ENCODE results near the gene JPH2. TPM values are rescaled to one million over a fixed set of nuclear protein-coding genes. Genes with fewer than 3 reads are reported as not detected.

Gene JPH2
- total and polyA plus RNA-seq, 4 donors: 0.09 to 1.3 (median 0.17) TPM; not detected in 1

DNA sequence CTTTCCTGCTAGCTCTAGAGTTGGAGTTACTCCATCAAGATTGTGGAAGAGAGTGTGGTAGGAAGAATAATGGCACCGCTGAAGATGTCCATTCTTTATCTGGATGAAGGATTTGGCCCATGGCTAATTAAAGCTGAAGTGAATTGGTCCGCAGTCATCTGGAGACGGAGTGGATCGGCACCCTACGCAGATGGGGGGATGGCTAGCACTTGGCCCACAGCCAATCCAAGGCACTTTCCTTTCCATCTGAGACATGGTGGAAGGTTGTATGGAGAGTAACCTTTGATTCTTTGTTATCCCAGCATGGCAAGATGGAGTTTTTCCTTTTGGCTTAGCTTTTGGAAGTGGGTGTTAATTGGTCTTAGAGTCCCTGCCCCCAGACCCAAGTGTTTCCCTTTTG is 88.3 kb downstream of the JPH2 start:
- no peak overlapping the region for H3K27ac ChIP-seq (ENCODE audit: low read depth in 1 of 2, low read length in 2 of 2)
- 96% methylated on average over 5 of the region's 5 CpGs for WGBS
- no peaks in the 10 kb centered on the region for H3K4me1 ChIP-seq (ENCODE audit: control insufficient read depth in 4 of 4, insufficient read depth in 4 of 4, low read length in 3 of 4)
- H3K9ac ChIP-seq (ENCODE audit: low read depth in 1 of 2, low read length in 2 of 2): no peak overlapping the region
- no peaks in the 10 kb centered on the region for H3K27me3 ChIP-seq (ENCODE audit: control insufficient read depth in 4 of 4, insufficient read depth in 4 of 4, low read length in 3 of 4)
- H3K36me3 ChIP-seq (ENCODE audit: control insufficient read depth in 4 of 4, insufficient read depth in 3 of 4, low read depth in 1 of 4, low read length in 3 of 4): no peaks in the 10 kb centered on the region
- DNase-seq (ENCODE audit: low spot score): no peak
- no peak overlapping the region for H3K4me3 ChIP-seq (ENCODE audit: low read depth in 1 of 3, low read length in 3 of 3)
- no peak for TF ChIP-seq FOXA1 (IDR thresholded peaks at IDR 0.05)
- TF ChIP-seq, protein P1, sequence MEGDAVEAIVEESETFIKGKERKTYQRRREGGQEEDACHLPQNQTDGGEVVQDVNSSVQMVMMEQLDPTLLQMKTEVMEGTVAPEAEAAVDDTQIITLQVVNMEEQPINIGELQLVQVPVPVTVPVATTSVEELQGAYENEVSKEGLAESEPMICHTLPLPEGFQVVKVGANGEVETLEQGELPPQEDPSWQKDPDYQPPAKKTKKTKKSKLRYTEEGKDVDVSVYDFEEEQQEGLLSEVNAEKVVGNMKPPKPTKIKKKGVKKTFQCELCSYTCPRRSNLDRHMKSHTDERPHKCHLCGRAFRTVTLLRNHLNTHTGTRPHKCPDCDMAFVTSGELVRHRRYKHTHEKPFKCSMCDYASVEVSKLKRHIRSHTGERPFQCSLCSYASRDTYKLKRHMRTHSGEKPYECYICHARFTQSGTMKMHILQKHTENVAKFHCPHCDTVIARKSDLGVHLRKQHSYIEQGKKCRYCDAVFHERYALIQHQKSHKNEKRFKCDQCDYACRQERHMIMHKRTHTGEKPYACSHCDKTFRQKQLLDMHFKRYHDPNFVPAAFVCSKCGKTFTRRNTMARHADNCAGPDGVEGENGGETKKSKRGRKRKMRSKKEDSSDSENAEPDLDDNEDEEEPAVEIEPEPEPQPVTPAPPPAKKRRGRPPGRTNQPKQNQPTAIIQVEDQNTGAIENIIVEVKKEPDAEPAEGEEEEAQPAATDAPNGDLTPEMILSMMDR (IDR thresholded peaks at IDR 0.05; ENCODE audit: low read depth, low read length, missing input control): no peak
- TF ChIP-seq JUND (IDR thresholded peaks at IDR 0.05): no peak
- TF ChIP-seq HNF4A (conservative IDR thresholded peaks at IDR 0.05): no peak
- H3K9me3 ChIP-seq (ENCODE audit: control insufficient read depth in 4 of 4, low read length in 3 of 4): peaks cover 0 to 5% (median 0%) of the 10 kb centered on the region in 4 donors

DNA sequence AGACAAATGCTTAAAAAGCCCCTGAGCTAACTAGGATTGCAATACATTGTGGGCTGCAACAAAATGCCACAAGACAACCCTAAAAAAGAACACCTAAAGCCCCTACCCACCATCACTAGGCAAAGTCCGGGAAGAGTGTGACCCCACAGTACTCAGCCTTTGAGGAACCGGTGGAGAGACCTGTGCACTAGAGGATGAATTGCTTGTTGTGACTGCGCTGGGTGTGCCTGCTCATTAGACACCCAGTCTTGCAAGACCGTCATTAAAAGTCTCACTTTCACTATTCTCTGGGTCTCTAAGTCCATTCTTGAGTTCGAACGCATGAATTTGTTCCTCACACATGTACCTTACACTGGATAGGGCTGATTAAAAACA is 88.7 kb downstream of the JPH2 start:
- H3K27ac ChIP-seq (ENCODE audit: low read depth in 1 of 2, low read length in 2 of 2): no peak overlapping the region
- WGBS: 92% methylated on average over 6 of the region's 6 CpGs
- H3K9ac ChIP-seq (ENCODE audit: low read depth in 1 of 2, low read length in 2 of 2): no peak overlapping the region
- no peak for DNase-seq (ENCODE audit: low spot score)
- H3K9me3 ChIP-seq (ENCODE audit: control insufficient read depth in 4 of 4, low read length in 3 of 4): peaks cover 0 to 1% (median 0%) of the 10 kb centered on the region in 4 donors
- H3K4me1 ChIP-seq (ENCODE audit: control insufficient read depth in 4 of 4, insufficient read depth in 4 of 4, low read length in 3 of 4): no peaks in the 10 kb centered on the region
- no peaks in the 10 kb centered on the region for H3K27me3 ChIP-seq (ENCODE audit: control insufficient read depth in 4 of 4, insufficient read depth in 4 of 4, low read length in 3 of 4)
- H3K36me3 ChIP-seq (ENCODE audit: control insufficient read depth in 4 of 4, insufficient read depth in 3 of 4, low read depth in 1 of 4, low read length in 3 of 4): no peaks in the 10 kb centered on the region
- TF ChIP-seq, protein P2, sequence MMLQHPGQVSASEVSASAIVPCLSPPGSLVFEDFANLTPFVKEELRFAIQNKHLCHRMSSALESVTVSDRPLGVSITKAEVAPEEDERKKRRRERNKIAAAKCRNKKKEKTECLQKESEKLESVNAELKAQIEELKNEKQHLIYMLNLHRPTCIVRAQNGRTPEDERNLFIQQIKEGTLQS (IDR thresholded peaks at IDR 0.05): no peak
- TF ChIP-seq HNF4A (conservative IDR thresholded peaks at IDR 0.05) (no peak), GABPA (IDR thresholded peaks at IDR 0.05 in 1 of 2, conservative IDR thresholded peaks at IDR 0.05 in 1 of 2) (no peak), JUND (IDR thresholded peaks at IDR 0.05) (no peak), FOXA2 (IDR thresholded peaks at IDR 0.05) (no peak), EGR1 (IDR thresholded peaks at IDR 0.05; ENCODE audit: low read depth in 2 of 2) (no peak), TAF1 (conservative IDR thresholded peaks at IDR 0.05) (no peak), HNF4G (IDR thresholded peaks at IDR 0.05) (no peak), RXRA (IDR thresholded peaks at IDR 0.05) (no peak)
- TF ChIP-seq, protein P1 (IDR thresholded peaks at IDR 0.05; ENCODE audit: low read depth, low read length, missing input control): no peak
- no peak overlapping the region for H3K4me3 ChIP-seq (ENCODE audit: low read depth in 1 of 3, low read length in 3 of 3)

DNA sequence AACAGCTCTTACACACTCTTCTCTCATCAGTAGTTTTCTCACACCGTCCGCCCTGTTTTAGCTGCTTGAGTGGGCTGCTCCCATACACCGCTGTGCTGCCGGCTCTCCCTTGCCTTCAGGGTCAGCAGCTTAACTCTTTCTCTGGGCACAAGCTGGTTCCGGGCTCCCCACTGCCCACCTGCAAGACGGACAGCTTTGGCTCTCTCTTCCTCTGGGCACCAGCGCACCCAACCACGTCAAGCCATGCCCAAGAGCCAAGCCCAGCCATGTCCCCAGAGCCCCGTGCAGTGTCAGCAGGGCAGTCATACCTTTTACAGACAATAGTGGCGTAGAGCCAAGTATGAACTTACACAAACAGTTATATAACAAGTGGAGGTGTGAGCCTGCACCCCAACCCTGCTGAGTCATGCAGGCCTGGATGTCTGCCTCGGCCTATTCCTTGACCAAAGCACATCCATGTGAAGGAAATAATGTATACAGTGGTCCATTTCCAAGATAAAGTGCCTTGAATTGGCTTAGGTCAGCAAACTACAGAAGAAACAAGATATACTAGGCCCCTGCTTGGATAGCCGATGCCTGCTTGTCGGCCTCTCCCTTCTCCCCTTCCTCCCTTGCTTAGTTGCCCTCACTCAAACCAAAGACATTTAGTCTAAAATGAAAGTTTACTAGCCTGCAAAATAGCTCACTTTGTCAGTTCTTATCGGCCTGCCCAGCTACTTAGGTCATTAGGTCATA is 89.3 kb downstream of the JPH2 start:
- DNase-seq (ENCODE audit: low spot score): no peak
- 81% methylated on average over 14 of the region's 14 CpGs for WGBS
- TF ChIP-seq NR2F2 (IDR thresholded peaks at IDR 0.05): no peak
- TF ChIP-seq JUND (IDR thresholded peaks at IDR 0.05): no peak
- TF ChIP-seq HNF4A (conservative IDR thresholded peaks at IDR 0.05): no peak
- TF ChIP-seq TAF1 (conservative IDR thresholded peaks at IDR 0.05): no peak
- TF ChIP-seq EGR1 (IDR thresholded peaks at IDR 0.05; ENCODE audit: low read depth in 2 of 2): no peak
- TF ChIP-seq, protein P1 (IDR thresholded peaks at IDR 0.05; ENCODE audit: low read depth, low read length, missing input control): no peak
- no peak for TF ChIP-seq GABPA (IDR thresholded peaks at IDR 0.05 in 1 of 2, conservative IDR thresholded peaks at IDR 0.05 in 1 of 2)
- TF ChIP-seq, protein P3, sequence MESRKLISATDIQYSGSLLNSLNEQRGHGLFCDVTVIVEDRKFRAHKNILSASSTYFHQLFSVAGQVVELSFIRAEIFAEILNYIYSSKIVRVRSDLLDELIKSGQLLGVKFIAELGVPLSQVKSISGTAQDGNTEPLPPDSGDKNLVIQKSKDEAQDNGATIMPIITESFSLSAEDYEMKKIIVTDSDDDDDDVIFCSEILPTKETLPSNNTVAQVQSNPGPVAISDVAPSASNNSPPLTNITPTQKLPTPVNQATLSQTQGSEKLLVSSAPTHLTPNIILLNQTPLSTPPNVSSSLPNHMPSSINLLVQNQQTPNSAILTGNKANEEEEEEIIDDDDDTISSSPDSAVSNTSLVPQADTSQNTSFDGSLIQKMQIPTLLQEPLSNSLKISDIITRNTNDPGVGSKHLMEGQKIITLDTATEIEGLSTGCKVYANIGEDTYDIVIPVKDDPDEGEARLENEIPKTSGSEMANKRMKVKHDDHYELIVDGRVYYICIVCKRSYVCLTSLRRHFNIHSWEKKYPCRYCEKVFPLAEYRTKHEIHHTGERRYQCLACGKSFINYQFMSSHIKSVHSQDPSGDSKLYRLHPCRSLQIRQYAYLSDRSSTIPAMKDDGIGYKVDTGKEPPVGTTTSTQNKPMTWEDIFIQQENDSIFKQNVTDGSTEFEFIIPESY (IDR thresholded peaks at IDR 0.05): no peak
- TF ChIP-seq, protein P2 (IDR thresholded peaks at IDR 0.05): no peak
- no peak for TF ChIP-seq SP1 (IDR thresholded peaks at IDR 0.05)
- no peak for TF ChIP-seq RAD21 (IDR thresholded peaks at IDR 0.05)
- no peak for TF ChIP-seq HNF4G (IDR thresholded peaks at IDR 0.05)

More for the DNA sequence above, 89.3 kb downstream of the JPH2 start:
- Histone ChIP-seq H3K36me3 (ENCODE audit: control insufficient read depth in 4 of 4, insufficient read depth in 3 of 4, low read depth in 1 of 4, low read length in 3 of 4) (no peaks in the 10 kb centered on the region), H3K9ac (ENCODE audit: low read depth in 1 of 2, low read length in 2 of 2) (no peak overlapping the region), H3K27ac (ENCODE audit: low read depth in 1 of 2, low read length in 2 of 2) (no peak overlapping the region), H3K4me1 (ENCODE audit: control insufficient read depth in 4 of 4, insufficient read depth in 4 of 4, low read length in 3 of 4) (no peaks in the 10 kb centered on the region), H3K27me3 (ENCODE audit: control insufficient read depth in 4 of 4, insufficient read depth in 4 of 4, low read length in 3 of 4) (no peaks in the 10 kb centered on the region), H3K4me3 (ENCODE audit: low read depth in 1 of 3, low read length in 3 of 3) (no peak overlapping the region), H3K9me3 (ENCODE audit: control insufficient read depth in 4 of 4, low read length in 3 of 4) (no peaks in the 10 kb centered on the region)
